HG03280 (cell line): ENCODE results near the gene CGB3.

Experiments
- ATAC-seq: cut with Tn5 transposase; IDR thresholded peaks from one replicate; pipeline ENCODE4 v1.9.1; 2021; ENCODE audit warnings: mild to moderate bottlenecking, moderate library complexity; ENCODE audit not compliant: unreplicated experiment

The CGB3 gene

GRCh38 chr19:48988860-48989259 is 35.3 kb downstream of the CGB3 start:
- no peak for ATAC-seq

- ATAC-seq = no peak
Measured at GRCh38 chr19:48988286-48988685, 35.8 kb downstream of the CGB3 start.

GRCh38 chr19:48987323-48987722 is 36.8 kb downstream of the CGB3 start:
- ATAC-seq = no peak

GRCh38 chr19:48986211-48986610 is 37.9 kb downstream of the CGB3 start:
- no peak for ATAC-seq

GRCh38 chr19:48985711-48986110 is 38.4 kb downstream of the CGB3 start:
- no peak for ATAC-seq

- ATAC-seq = no peak
Measured at GRCh38 chr19:48982280-48982679, 41.9 kb downstream of the CGB3 start.

- no peak for ATAC-seq
Measured at GRCh38 chr19:48977061-48977460, 47.1 kb downstream of the CGB3 start.

GRCh38 chr19:48975947-48976847 is 47.9 kb downstream of the CGB3 start:
- ATAC-seq = no peak
